ENCODE results near the gene SLC5A6. TPM values are rescaled to one million over a fixed set of nuclear protein-coding genes. Genes with fewer than 3 reads are reported as not detected.

Gene SLC5A6
- total and polyA plus RNA-seq, 2 donors (not counting 1 experiment from before 2014, with no cell fraction given), result 50.8 to 52.6 TPM

DNA sequence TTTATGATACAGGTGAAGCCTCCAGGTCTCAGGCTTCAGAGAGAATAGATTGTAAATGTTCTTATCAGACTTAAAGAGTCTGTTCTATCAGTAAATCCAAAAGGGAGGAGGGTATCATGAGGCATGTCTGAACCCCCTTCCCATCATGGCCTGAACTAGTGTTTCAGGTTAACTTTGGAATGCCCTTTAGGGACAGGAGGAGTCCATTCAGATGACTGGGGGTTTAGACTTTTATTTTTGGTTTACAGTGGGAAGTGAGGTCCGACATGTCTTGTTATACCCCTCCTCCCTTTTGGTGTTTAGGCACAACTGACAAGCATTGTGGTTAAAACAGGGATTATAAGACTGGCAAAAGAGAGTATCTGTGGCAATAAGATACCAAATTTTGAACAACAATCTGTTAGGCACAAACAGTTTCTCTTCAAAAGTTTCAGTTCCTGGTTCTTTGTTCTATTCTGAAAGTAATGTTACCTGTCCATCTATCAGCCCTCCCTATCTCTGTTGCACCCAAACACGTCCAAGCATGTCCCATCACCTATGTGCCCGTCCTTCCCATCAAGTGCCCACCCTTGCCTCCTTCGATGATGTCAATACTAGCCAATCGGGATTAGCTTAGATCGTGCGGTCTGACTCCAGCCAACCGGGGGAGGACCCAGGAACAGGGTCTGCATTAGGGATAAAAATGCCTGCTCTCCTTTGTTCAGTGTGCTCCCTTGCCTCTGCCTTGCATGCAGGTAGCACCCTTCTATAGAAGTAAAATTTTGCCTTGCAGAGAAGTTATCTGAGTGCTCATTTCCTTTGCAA lies 46.9 kb downstream of the SLC5A6 start:
- Mint-ChIP-seq H3K4me3 (peak overlapping the region; percentile 24), H3K27ac (peak overlapping the region; percentile 53), H3K9me3 (ENCODE audit: insufficient read depth) (no peaks in the 10 kb centered on the region), H3K27me3 (no peaks in the 10 kb centered on the region), H3K4me1 (peaks cover 24% of the 10 kb centered on the region)
- ChIA-PET POLR2A (no interaction called here), CTCF (interaction anchor here (1.1 kb wide), 1 partner anchor 138 kb away, joined by 3 read pairs; no protein-coding TSS in a partner anchor)
- intact Hi-C loops (cut with micrococcal nuclease), result no loop called here
- no peak for TF ChIP-seq EZH2 (IDR thresholded peaks at IDR 0.05; ENCODE audit: borderline replicate concordance, insufficient read depth, low read depth, low read length, poor library complexity, severe bottlenecking)
- TF ChIP-seq, protein P1, sequence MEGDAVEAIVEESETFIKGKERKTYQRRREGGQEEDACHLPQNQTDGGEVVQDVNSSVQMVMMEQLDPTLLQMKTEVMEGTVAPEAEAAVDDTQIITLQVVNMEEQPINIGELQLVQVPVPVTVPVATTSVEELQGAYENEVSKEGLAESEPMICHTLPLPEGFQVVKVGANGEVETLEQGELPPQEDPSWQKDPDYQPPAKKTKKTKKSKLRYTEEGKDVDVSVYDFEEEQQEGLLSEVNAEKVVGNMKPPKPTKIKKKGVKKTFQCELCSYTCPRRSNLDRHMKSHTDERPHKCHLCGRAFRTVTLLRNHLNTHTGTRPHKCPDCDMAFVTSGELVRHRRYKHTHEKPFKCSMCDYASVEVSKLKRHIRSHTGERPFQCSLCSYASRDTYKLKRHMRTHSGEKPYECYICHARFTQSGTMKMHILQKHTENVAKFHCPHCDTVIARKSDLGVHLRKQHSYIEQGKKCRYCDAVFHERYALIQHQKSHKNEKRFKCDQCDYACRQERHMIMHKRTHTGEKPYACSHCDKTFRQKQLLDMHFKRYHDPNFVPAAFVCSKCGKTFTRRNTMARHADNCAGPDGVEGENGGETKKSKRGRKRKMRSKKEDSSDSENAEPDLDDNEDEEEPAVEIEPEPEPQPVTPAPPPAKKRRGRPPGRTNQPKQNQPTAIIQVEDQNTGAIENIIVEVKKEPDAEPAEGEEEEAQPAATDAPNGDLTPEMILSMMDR (IDR thresholded peaks at IDR 0.05), result no peak
- H4K20me1 ChIP-seq (ENCODE audit: control insufficient read depth, insufficient read depth, low read length, poor library complexity, severe bottlenecking), result no peaks in the 10 kb centered on the region
- H3K79me2 ChIP-seq (ENCODE audit: control insufficient read depth, insufficient read depth, low read length), result no peaks in the 10 kb centered on the region
- H3K27me3 ChIP-seq (replicated peaks in 1 of 4; ENCODE audit: control extremely low read depth in 1 of 4, control insufficient read depth in 3 of 4, insufficient read depth in 4 of 4, low read length in 3 of 4), result no peaks in the 10 kb centered on the region
- no peak overlapping the region for H3K4me3 ChIP-seq (ENCODE audit: control extremely low read depth in 1 of 5, extremely low read depth in 1 of 5, insufficient read depth in 1 of 5, low read depth in 2 of 5, low read length in 4 of 5)
- peak overlapping the region; percentile 12 for H3K9ac ChIP-seq (ENCODE audit: low read length)
- peaks cover 0 to 3% (median 0%) of the 10 kb centered on the region in 3 donors for H3K9me3 ChIP-seq (ENCODE audit: control extremely low read depth in 1 of 3, control insufficient read depth in 2 of 3, insufficient read depth in 1 of 3, low read length in 2 of 3)
- peak overlapping the region; percentile 49 for H3K4me2 ChIP-seq (replicated peaks; ENCODE audit: low read depth, low read length, poor library complexity, severe bottlenecking)
- no peak for ATAC-seq (ENCODE audit: low read depth)
- 73% methylated on average over 5 of the region's 8 CpGs for WGBS (ENCODE audit: insufficient coverage)
- DNase-seq, result peak; percentile 40
- peaks cover 22 to 28% of the 10 kb centered on the region in 2 donors for H3K4me1 ChIP-seq (ENCODE audit: control insufficient read depth in 2 of 2, insufficient read depth in 2 of 2, low read length in 2 of 2)
- H3K27ac ChIP-seq (ENCODE audit: low read length in 2 of 2), result peak overlapping the region; percentile 49 to 60
- H3K36me3 ChIP-seq (replicated peaks in 1 of 2; ENCODE audit: control extremely low read depth in 1 of 2, control insufficient read depth in 1 of 2, extremely low read depth in 1 of 2, insufficient read depth in 2 of 2, low read length in 1 of 2), result no peaks in the 10 kb centered on the region
- peak overlapping the region; percentile 50 for H2AFZ ChIP-seq (ENCODE audit: insufficient read depth, low read depth, low read length, poor library complexity, severe bottlenecking)

All from B cell (primary cell).